Activated CD8-positive, alpha-beta memory T cell treated with anti-CD3 and anti-CD28 coated beads for 36 hours (primary cell): ENCODE results near the gene ANKRD30B. TPM values are rescaled to one million over a fixed set of nuclear protein-coding genes. Genes with fewer than 3 reads are reported as not detected.
"Not testable (repeated sequence)": the region's sequence is repeated elsewhere in the genome, so short reads cannot be mapped to it uniquely, and the experiment has no call there.

Experiments used
- CTCF ChIA-PET: fragments of 350-600 bp; sonication (Branson Sonifier 250); formaldehyde crosslinking; loops from one replicate; lab custom pipeline; 2021; ENCODE audit warnings: antibody characterized with exemption; lab: Charles Lee
- POLR2A ChIA-PET: fragments of 350-600 bp; sonication (Branson Sonifier 250); formaldehyde crosslinking; loops from one replicate; lab custom pipeline; 2021; ENCODE audit warnings: antibody characterized with exemption; lab: Charles Lee
- total RNA-seq, 2 experiments: library from RNA; stranded (reverse); gene quantifications; one replicate each; pipeline ENCODE4 v1.2.3, GENCODE V29; 2021

Gene ANKRD30B
- total RNA-seq, 2 experiments from 2014 or later: not detected

- POLR2A ChIA-PET: not testable (repeated sequence)
These were observed 79.1 kb downstream of the ANKRD30B start for GRCh38 chr18:14826972-14827632.

GRCh38 chr18:14841607-14842006 is 93.6 kb downstream of the ANKRD30B start:
- CTCF ChIA-PET, POLR2A ChIA-PET: not testable (repeated sequence)

More at GRCh38 chr18:14826972-14827632, 79.1 kb downstream of the ANKRD30B start:
- CTCF ChIA-PET: not testable (repeated sequence)

GRCh38 chr18:14851533-14851932 is 103.6 kb downstream of the ANKRD30B start:
- CTCF ChIA-PET, POLR2A ChIA-PET: not testable (repeated sequence)

- POLR2A ChIA-PET, CTCF ChIA-PET: not testable (repeated sequence)
These were observed 107.7 kb downstream of the ANKRD30B start for GRCh38 chr18:14855634-14856033.

GRCh38 chr18:14856256-14856655 is 108.3 kb downstream of the ANKRD30B start:
- CTCF ChIA-PET, POLR2A ChIA-PET: not testable (repeated sequence)

GRCh38 chr18:14858514-14858913 is 110.5 kb downstream of the ANKRD30B start:
- CTCF ChIA-PET, POLR2A ChIA-PET: not testable (repeated sequence)

DNA sequence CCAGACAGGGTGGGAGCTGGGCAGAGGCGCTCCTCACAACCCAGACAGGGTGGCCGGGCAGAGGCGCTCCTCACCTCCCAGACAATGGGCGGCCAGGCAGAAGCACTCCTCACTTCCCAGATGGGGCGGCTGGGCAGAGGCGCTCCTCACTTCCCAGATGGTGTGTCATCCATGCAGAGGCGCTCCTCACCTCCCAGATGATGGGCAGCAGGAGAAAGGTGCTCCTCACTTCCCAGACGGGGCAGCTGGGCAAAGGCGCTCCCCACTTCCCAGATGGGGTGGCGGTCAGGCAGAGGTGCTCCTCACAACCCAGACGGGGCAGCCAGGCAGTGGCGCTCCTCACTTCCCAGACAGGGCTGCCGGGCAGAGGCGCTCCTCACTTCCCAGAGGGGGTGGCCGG is 112.0 kb downstream of the ANKRD30B start:
- CTCF ChIA-PET, POLR2A ChIA-PET: not testable (repeated sequence)

DNA sequence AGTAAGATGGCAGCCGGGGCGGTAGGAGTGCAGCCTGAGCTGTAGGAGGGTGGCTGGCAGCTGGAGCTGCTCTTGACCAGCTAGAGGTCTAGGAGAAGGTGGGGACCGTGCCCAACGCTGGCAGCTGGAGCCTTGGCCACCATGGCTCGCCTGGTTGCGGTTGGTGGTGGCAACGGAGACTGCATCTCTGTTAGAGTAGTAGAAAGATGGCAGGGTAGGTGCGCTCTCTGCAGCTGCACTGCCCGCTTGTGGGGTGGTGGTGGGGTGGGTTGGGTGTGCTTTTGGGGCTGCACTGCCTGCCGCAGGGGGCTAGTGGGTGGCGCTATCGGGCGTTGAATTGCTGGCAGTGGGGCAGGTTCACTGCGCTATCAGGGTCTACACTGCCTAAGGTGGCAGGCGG is 118.5 kb downstream of the ANKRD30B start:
- CTCF ChIA-PET, POLR2A ChIA-PET: not testable (repeated sequence)

DNA sequence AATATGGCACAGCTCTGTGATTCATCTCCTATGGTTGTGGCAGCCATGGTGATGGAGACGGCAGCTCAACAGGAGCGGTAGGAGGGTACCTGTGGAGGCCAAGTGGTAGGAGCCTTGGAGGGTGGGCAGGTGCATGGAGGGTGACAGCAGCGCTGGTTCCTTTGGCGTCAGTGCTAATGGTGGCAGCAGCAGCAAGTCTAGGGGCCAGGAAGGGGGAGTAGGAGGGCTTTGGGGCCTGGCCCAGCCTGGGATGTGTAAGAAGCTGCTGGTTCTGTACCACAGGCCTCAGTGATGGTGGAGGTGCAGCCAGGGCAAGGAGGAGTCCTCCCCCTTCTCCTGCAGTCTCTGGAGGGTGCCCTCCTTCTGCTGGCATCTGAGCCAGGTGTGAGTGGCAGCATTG is 120.0 kb downstream of the ANKRD30B start:
- CTCF ChIA-PET, POLR2A ChIA-PET: not testable (repeated sequence)

GRCh38 chr18:14868825-14869224 is 120.9 kb downstream of the ANKRD30B start:
- CTCF ChIA-PET, POLR2A ChIA-PET: not testable (repeated sequence)

DNA sequence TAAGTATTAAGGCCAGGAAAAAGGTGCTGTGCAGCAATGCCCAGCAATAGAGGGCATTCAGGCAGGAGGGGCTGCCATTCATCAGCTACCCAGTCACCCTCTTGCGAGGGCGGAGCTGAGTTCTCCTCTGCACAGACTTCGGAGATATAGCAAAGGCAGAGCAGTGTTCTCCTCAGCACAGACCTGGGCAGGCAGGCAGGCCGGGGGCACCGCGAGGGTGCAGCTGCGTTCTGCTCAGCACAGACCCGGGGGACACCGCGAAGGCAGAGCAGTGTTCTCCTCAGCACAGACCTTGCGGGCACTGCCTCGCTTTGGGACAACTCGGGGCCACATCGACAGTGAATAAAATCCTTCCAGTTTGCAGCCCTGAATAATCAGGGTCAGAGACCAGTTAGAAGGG is 130.9 kb downstream of the ANKRD30B start:
- POLR2A ChIA-PET, CTCF ChIA-PET: not testable (repeated sequence)

GRCh38 chr18:14900435-14900834 is 152.5 kb downstream of the ANKRD30B start:
- ChIA-PET CTCF (no interaction called here), POLR2A (no interaction called here)

Other genes with a start within 250 kb of the ANKRD30B start
- not detected for gene POTEC, start 204.6 kb upstream of the ANKRD30B start, total RNA-seq